ENCODE results near the gene RNU6-9.

- TF ChIP-seq CTCF (IDR thresholded peaks at IDR 0.05) (no peak), POLR2A (IDR thresholded peaks at IDR 0.05) (no peak)
Measured at GRCh38 chr19:924553-925086, 31.3 kb downstream of the RNU6-9 start.

Data from heart left ventricle (tissue), 13 donors.